Stimulated activated naive CD4-positive, alpha-beta T cell (primary cell): ENCODE data around the gene MOCOS.
"Not testable (repeated sequence)": the region's sequence is repeated elsewhere in the genome, so short reads cannot be mapped to it uniquely, and the experiment has no call there.

Experiments used
- DNase-seq, 6 experiments: peaks; one replicate each; lab custom pipeline; 2025; lab: John Stamatoyannopoulos, UW

The MOCOS gene, protein sequence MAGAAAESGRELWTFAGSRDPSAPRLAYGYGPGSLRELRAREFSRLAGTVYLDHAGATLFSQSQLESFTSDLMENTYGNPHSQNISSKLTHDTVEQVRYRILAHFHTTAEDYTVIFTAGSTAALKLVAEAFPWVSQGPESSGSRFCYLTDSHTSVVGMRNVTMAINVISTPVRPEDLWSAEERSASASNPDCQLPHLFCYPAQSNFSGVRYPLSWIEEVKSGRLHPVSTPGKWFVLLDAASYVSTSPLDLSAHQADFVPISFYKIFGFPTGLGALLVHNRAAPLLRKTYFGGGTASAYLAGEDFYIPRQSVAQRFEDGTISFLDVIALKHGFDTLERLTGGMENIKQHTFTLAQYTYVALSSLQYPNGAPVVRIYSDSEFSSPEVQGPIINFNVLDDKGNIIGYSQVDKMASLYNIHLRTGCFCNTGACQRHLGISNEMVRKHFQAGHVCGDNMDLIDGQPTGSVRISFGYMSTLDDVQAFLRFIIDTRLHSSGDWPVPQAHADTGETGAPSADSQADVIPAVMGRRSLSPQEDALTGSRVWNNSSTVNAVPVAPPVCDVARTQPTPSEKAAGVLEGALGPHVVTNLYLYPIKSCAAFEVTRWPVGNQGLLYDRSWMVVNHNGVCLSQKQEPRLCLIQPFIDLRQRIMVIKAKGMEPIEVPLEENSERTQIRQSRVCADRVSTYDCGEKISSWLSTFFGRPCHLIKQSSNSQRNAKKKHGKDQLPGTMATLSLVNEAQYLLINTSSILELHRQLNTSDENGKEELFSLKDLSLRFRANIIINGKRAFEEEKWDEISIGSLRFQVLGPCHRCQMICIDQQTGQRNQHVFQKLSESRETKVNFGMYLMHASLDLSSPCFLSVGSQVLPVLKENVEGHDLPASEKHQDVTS

DNA sequence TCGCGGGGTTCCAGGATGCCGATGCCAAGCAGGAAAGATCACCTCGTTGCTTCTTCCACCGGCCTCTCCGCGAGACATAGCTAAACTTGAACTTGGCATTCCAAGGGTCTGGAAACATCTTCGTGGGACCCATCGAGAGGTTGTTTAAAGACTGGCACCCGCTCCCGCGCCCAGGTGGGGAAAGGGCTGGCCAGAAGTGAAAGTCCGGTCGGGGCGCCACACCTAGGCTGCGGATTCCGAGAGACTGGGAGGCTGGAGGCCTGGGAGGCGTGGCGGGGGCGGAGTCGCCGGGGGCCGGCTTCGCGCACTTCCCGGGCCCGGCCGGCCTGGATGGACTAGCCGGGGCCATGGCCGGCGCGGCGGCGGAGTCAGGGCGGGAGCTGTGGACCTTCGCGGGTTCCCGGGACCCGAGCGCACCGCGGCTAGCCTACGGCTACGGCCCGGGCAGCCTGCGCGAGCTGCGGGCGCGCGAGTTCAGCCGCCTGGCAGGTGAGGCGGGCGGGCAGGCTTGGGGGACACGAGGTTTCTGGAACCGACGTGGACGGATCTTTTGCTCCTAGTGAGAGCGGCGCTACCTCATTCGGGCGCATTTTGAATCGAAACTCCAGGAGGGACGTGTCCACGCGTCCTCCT lies at the start of gene MOCOS:
Gene MOCOS, plus strand, starts transcription at position 305 of the 633 bp plus-strand sequence. Its CDS starts 43 bp downstream, at position 348.
- DNase-seq = peak in 5 of 6 experiments; percentile 2 to 38 (median 25)

DNA sequence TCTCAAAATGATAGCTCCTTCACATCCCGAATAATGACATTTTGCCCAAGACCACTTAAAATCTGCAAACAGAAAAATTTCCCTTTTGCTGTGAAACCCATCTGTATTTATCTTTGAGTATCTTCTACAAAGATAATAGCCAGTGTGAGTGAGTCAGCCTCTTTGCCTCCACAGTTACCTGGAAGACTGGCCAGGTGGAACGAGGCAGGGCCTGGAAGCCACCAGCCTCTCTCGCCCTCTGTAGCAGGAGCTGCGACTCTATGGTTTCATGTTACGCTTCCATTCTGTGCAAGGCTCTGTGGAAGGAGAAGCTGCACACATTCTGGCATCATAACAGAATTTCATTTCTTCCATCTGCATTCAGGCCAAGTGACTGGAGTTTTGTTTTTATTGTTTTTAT lies 48.1 kb upstream of the MOCOS start:
- no peak for DNase-seq

DNA sequence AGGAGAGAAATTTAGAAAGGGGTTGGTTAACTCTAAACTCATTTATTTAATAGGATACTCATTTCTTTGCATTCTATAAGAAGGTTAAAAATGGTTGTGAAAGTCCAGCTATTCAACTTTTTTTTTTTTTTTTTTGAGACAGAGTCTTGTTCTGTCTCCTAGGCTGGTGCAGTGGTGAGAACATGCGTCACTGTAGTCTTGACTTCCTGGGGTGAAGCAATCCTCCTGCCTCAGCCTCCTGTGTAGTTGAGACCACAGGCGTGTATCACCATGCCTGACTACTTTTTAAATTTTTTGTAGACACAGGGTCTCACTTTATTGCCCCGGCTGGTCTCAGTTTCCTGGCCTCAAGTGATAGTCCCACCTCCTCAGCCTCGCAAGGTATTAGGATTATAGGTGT lies 45.7 kb upstream of the MOCOS start:
- DNase-seq = no peak

DNA sequence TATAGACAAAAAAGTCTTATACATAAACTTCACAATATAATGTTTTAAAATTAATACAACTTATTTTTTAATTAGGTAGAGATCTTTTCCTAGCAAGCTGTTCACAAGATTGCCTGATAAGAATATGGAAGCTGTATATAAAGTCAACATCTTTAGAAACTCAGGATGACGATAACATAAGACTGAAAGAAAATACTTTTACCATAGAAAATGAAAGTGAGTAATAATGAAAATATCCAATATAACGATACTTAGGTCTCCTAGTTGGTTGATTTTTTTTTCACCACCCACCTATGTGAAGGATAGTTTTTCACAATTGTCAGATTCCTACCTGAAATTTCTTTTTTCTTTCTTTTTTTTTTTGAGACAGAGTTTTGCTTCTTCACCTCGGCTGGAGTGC lies 44.5 kb upstream of the MOCOS start:
- no peak for DNase-seq

DNA sequence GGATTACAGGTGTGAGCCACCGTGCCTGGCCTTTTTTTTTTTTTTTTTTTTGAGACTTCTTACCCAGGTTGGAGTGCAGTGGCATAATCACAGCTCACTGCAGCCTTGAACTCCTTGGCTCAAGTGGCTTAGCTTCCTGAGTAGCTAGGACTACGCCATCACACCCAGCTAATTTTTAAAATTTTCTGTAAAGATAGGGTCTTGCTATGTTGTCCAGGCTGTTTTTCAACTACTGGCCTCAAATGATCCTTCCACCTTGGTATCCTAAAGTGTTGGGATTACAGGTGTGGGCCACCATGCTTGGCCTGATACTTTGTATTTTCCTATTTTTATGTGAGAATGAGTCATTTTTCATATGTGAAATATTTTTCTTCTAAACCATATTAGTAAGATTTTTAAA lies 43.9 kb upstream of the MOCOS start:
- DNase-seq = no peak

DNA sequence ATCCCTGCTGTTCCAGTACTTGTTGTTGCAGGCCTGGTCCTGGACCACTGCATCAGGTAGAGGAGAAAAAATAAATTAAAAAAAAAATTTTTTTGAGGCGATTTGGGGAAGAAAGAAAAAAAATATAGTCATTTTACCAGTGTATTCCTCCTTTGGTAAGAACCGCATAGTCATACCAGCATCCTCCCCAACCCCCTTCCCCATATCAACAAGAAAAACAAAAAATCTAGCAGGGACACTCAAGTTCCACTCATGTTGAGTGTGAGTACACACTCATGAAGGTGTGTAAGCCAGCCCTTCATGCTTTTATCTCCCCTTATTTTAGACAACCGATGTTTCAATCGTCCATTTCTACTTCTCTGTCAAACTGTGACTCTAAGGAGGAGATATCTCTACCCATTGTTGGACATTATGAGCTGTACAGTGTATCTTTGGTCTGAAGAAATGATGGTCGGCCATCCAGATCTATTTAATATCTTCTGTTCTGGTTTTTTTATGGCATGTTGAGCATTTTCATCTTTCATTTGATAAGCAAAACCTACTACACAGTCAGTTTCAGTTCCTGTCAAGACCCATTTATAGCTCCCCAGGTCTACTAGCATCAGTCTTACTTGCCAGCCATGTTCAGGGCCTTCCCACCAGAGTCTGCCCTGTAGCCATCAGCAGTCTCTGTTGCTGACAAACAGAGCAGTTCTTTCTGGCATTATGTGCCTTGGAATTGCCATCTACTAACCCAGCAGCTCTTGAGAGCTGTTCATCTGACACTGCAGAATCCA lies 37.6 kb upstream of the MOCOS start:
- DNase-seq = no peak

DNA sequence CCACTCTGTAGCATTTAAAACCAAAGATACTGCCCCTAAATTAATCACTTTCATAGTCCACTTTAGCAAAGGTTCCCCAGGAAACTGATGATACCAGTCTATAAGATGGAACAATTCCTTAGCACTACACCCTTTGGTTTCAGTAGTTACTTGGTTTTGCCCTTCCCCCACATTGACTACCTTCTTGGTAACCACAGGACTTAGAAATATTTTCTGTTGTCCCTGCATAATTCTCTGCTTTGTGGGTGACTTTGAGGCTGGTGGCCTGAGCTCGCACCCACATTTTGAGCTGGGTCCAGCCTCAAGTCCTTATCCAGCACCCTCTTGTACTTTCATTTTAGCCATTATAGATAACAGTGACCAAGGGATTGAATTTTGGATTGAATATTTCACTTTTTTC lies 34.5 kb upstream of the MOCOS start:
- DNase-seq = no peak

DNA sequence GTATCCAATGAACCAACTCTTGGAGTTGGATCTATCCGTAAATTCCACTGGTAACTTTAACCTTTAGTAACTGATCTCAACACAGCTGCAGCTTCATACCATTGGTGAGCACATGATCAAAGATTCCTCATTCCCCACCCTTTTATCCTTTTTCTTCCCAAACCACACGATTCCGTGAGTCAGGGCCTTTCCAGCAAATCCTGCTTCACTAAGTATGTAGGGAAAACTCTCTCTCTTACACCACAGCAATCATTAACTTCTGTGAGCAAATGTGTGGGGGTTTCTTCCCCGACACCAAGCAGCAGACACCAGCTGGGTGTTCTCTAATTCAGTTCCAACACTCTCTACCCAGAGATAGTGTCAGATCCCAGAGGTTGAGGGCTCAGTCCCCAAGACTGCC lies 34.1 kb upstream of the MOCOS start:
- no peak for DNase-seq

DNA sequence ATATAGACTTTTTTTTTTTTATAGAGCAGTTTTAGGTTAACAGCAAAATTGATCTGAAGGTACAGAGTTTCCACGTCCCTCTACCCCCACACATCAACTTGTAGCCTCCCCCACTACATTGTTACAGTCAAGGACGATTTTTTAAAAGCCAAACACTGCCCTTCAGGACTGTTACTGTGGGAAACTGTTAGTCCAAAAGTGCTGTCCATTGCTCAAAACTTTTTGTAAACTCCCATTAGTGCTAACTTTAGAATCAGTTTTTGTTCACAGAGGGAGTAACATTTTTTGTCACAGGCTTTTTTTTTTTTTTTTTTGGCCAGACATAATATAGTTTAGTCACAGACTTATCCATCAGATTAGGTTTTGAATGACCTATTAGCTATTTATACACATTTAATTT lies 33.5 kb upstream of the MOCOS start:
- no peak for DNase-seq

DNA sequence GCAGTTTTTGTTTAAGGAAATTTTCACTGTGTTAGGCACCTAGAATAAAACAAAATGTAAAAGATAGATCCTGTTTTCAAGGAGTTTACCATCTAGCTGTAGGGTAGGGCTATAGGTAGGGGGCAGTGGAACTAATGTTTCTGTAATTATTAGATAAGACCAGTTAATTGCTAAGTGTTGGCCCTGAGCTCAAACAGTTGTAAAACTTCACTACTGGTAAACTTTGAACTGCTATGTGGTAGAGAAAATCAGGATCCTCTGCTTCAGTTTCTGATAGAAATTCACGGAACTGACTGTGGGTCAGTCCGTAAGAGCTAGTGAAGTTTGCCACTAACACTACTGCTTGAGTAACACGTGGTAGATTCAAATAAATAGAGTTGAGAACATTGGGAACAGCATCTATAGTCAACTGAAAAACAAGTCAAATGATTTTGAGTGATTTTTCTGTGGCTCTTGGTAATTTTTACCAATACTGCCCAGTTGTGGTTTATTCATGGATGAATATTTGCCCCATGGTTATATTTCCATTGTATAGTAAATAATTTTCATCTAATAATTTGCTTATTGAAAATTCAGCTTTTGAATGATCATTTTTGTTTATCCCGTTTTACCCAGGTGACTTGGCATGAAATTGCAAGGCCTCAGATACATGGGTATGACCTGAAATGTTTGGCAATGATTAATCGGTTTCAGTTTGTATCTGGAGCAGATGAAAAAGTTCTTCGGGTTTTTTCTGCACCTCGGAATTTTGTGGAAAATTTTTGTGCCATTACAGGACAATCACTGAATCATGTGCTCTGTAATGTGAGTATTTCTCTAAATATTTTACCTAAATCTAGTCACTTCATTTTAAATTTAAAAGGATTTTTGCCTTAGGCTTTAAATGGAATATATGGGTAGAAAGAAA lies 31.2 kb upstream of the MOCOS start:
- no peak for DNase-seq

DNA sequence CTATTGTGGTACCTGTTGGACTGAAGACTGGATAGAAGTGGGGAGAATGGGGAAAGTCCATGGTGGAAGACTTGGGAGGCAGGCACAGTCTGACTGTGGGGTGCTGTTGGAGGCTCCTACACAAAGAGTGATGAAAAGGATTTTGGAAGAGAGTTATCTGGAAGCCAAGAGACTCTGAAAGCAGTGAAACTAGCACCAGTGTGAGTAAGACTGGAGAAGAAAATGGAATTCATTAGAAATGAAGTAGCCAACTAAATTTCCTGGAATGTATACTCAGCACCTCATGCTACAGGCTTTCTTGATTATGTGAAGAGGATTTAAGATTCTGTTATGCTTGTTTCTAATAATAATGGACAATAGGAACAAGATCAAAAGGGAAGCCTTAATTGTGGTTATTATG lies 29.9 kb upstream of the MOCOS start:
- no peak for DNase-seq

DNA sequence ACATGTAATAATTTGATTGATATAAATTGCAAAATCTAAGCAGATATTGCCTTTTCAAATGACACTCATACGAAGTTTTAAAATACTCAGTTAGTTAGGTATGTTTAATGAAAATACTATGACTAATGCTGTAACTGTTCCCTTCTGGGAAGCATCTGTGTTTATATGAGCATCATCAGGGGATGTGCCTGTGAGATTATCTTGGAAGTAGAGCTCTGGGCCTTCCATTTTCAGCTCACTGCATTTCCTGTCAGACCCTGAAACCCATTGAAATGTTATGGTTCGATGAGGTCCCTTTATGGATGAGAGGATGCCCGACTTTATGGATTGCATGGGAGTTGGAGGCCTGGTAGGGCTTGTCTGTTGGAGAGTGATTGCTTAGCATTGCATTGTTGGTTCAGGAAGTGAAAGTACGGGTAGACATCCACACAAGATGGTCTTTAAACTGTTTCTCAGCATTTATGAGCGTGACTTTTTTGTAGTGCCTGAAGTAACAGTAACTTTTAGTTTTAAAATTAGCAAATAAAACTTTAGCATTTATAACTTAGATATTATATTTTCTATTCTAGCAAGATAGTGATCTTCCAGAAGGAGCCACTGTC lies 28.9 kb upstream of the MOCOS start:
- DNase-seq = no peak

DNA sequence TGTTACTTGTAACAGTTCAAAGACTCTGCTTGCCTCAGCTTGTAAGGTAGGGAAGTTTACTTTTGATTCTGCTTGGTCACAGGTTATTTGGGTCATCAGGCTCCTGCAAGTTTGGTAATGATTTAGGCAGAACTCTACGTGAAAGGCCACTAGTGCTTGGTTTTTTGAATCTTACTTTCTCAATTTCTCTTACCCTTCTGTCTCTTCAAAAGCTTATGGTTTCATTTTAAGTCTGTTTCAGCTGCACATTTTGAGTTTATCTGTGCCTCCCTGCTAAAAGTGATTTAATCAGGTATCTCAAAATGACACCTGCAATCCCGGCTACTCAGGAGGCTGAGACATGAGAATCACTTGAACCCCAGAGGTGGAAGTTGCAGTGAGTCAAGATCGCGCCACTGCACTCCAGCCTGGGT lies 26.3 kb upstream of the MOCOS start:
- DNase-seq = no peak

DNA sequence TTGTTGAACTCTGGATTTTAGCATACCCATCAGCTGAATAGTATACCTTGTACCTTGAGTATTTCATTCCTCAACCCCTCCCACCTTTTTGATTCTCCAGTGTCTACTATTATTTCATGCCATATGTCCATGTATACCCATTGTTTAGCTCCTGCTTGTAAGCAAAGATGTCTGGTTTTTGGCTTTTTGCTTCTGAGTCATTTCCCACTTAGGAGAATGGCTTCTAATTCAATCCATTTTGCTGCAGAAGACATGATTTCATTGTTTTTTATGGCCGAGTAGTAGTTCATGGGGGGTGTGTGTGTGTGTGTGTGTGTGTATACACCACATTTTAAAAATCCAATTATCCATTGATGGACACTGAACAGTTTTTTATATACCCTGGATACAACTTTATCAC lies 24.3 kb upstream of the MOCOS start:
- no peak for DNase-seq

DNA sequence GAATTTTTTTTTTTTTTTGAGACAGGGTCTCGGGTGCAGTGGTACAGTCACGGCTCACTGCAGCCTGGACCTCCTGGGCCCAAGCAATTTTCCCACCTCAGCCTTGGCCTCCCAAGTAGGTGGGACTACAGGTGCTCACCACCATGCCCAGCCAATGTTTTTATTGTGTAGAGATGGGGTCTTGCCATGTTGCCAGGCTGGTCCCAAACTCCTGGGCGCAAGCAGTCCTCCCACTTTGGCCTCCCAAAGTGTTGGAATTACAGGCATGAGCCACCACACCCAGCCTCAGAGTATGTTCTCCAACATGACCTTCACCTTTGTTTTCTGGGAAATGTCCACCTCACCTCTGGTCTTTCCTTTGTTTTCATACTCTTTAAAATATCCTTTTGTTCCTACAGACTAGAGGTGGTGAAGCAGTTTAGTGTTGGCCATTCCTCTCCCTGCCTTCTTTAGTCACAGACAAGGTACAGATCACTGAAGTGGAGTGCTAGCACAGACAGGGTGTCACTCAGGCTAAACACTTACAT lies 19.5 kb upstream of the MOCOS start:
- DNase-seq = no peak

DNA sequence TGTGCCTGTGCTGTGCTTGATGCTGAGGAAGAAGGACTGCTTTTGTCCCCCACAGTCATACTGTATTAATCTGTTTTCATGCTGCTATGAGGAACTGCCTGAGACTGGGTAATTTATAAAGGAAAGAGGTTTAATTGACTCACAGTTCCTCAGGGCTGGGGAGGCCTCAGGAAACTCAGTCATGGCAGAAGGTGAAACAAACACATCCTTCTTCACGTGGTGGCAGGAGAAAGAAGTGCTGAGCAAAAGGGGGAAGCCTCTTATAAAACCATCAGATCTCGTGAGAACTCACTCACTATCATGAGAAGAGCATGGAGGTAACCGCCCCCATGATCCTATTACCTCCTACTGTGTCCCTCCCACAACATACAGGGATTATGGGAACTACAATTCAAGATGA lies 19.0 kb upstream of the MOCOS start:
- not testable (repeated sequence) for DNase-seq

DNA sequence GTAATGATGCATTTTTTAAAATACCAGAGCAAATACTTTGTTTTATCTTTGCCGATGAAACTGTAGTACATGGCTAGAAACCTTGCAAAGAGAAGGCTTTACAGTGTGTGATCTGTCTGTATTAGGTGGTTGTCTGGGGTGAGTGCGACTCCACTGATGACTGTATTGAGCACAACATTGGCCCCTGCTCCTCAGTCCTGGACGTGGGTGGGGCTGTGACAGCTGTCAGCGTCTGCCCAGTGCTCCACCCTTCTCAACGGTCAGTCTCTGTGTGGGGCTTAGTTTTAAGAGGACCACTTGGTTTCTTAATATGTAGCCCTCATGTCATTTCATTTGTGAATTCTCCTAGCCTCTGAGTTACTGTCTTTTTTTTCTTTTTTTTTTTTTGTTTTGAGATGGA lies 17.4 kb upstream of the MOCOS start:
- DNase-seq = no peak

DNA sequence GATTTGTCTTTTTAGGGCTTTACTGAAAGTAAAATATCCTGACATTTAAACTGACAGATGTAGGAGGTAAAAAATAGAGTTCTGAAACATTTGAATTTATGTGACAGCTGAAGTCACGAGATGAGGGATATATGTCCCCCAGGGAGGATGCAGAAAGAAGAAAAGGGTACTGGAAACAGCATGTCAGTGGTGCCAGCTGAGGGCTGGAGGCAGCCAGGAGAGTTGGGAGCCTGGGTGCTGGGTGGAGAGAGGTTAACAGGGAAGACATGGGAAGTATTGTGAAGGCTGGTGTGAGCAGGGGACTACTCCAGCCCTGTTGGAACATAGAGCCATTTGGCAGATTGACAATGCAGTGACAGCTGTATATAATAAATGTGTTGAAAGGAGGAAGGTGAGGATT lies 11.8 kb upstream of the MOCOS start:
- DNase-seq = no peak

DNA sequence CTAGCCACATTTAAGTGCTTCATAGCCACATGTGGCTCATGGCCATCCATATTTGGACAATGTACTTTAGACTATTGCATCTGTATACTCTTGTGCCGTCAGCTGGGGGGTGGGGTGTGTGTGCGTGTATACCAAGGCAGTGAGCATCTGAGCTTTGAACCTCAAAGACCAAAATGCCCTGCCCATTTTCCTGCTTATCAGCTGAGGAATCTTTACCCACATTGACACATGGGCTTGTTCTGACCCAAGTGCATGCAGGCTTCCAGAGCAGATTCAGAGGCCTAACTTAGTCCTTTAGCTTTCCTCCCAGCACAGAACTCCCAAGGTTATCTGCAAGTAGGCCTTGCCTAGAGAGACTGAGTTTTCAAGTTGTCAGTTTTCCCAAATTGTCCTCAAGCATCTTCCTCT lies 11.1 kb upstream of the MOCOS start:
- DNase-seq = no peak

DNA sequence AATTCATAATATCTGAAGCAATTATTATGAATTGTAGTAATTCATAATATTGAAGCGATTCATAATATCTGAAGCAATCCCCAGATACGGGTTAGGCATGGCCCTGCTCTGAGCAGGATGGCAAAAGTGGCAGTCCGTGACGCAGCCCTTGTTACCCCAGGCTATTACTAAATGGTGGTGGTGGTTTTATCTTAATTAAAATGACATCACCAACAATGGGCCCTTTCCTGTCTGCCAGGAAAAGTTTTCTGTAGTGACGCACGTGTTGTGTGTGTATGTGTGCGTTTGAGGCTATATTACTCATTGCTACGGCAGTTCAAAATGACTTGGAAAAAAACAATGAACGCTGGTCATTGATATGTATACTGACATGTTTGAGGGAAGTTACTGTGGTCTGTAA lies 10.6 kb upstream of the MOCOS start:
- no peak for DNase-seq
